Activated CD8-positive, alpha-beta memory T cell treated with anti-CD3 and anti-CD28 coated beads for 4 hours (primary cell): ENCODE measurements around the gene CRYGC.
"Not testable (repeated sequence)": the region's sequence is repeated elsewhere in the genome, so short reads cannot be mapped to it uniquely, and the experiment has no call there.

ENCODE experiments used
- DNase-seq, 2 donors: peaks; one replicate each; pipeline ENCODE4 v3.0.0-alpha.2; 2020; ENCODE audit warnings: low read depth in 2 of 2

The CRYGC gene

DNA sequence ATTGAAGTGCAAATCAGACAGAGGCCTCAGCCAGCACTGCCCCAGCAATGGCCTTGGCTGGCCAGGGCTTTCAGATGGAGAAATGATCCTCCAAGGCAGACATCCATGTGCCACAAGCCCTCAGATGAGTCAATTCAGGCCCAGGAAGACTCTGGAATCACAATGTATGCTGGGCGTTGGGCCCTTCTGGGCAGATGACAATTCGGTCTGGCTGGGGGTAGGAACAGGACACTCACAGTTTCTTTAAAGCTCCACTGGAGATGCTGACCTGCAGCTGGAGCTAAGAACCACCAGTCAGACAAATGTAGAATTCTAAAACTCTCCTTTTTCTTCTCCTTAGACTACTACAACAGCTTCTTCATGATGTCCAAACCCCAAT is 7.1 kb upstream of the CRYGC start:
- DNase-seq, result no peak

DNA sequence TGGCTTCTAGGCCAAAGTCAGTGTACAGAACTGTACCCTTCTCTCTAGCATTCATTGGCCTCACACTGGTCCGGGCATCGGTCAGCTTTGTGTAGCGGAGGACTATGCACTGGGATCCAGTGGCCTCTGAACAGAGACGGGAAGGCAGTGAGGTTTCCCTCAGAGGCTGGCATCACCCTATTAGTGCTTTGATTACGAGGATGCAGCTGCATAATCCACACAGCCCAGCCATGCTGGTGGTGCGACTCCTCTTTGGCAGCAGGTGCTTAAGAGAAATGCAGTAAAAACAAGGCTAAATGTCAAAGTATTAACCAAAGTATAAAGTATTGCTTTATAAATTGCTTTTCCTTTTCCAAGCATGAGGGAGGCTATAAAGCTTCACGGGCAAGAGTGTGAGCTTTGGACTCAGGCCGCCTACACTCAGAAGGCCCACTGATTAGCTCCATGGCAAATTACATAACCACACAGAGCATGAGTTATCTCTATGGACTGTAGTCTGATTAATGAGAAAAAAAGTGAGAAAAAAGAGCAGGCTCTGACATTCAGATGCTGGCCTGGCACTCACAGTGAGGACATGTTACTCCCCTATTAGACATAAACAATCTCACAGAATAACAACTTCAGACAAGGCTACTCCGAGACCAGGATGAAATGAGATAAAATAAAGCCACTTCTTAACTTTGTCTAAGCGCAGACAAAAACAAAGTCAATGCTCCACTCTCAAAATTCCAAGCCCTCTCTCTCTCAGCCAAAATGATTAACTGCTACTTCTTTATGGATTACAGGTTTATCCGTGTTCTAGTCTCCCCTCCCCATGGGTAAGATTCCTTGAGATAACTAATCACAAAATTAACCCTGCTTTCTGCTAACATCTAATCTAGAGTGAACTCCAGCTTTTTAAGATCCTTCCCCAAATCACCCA is 6.4 kb upstream of the CRYGC start:
- no peak for DNase-seq

DNA sequence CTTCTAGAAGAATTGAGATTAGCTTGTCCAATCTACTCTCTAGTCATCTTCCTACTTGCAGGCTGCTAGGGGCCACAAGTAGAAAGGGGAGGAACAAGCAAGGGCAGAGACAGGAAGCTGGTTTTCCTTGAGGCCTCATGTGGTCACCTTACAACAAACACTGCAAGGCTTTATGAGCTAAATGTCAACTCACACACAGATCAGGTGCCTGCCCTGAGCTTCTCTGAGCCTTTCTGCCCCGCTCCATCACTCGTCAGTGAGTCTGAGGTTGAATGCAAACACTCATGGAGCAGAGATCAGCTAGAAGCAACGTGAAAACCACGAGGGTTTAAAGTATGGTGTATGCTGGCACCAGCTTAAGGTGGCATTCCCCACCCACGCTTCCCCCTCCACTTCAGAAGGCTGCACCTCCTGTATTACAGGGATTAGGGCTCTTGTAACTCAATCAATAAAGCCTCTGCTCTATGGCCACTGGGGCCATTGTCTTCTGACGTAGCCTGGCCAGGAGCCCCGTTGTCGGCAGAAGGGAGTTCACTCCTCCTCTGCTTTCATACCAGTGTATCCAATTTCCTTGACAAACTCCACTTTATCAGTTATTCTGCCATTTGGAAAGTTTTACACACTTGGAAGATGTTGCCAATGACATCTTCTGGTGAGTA is 5.4 kb upstream of the CRYGC start:
- no peak for DNase-seq

DNA sequence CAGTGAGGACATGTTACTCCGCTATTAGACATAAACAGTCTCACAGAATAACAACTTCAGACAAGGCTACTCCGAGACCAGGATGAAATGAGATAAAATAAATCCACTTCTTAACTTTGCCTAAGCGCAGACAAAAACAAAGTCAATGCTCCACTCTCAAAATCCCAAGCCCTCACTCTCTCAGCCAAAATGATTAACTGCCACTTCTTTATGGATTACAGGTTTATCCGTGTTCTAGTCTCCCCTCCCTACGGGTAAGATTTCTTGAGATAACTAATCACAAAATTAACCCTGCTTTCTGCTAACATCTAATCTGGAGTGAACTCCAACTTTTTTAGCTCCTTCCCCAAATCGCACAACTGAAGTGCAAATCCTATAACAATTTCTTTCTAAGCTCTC is 1.1 kb upstream of the CRYGC start:
- DNase-seq, result no peak

DNA sequence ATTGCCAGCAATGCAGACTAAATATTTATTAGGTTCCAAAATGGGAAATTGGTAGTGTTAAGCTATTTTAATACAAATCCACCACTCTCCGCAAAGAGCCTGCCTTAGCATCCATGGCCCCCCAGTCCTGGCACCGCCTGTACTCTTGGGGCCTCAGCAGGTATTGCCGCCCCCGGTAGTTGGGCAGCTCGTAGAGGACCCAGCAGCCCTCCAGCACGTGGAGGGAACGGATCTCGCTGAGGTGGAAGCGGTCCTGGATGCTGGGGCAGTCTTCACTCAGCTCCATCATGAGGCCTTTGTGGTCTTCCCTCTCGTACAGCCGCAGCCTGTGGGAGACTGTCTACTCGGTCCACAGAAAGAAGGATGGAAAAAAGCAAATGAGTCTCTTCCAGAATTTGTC is 1.5 kb downstream of the CRYGC start:
- DNase-seq, result no peak

DNA sequence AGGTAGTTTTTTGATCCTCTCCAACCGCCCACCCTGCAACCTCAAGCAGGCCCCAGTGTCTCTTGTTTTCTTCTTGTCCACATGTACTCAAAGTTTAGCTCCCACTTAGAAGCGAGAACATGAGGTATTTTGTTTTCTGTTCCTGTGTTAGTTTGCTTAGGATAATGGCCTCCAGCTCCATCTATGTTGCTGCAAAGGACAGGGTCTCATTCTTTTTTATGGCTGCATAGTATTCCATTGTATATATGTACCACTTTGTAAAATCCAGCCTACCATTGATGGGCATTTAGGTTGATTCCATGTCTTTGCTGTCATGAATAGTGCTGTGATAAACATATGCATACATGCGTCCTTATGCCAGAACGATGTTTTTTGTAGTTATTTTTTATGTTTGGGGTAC is 2.5 kb downstream of the CRYGC start:
- no peak for DNase-seq

DNA sequence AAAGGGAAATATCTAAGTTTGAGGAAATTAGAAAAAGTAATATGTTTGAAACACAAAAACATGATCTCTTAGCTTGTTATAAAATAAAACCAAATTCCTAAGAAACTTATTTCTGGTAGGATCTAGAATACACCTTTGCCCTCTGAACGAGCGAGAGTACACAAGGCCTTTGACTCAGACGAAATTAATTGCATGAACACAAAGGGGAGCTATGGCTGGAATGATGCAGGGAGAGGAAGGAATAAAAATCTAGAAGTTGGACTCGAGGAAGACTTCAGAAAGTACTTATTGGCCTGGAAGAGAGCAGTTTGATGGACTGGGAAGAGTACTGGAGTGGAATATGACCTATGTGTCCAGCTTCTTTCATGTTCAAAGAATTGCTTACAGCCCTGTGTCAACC is 4.4 kb downstream of the CRYGC start:
- no peak for DNase-seq

DNA sequence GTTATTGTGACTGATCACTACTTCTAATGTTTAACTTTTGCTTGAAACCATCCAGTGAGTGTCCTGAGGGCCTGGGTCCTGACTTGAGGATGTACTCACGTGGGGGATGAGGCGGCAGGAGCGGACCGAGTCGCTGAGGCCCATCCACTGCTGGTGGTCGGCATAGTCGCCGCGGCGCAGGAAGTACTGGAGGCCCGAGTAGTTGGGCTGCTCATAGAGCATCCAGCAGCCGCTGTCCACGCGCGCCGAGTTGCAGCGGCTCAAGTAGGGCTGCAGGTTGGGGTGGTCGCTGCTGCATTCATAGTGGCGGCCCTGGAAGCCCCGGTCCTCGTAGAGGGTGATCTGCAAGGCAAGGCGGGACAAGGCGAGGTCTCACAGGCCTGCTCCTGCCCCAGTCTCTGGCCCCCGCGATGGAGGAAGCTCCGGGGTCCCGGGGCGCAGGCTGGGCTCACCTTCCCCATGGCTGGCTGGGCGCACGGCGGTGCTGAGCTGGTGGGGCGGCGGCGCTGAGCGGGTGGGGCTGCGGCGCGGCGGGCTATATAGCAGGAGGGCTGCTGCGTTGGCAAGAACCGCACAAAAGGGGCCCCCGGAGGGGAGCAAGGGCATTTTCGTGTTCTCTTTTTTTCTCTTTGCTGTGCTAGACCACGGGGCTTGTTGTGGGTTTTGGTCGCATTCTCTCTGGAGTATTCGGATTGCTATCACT is 5.5 kb downstream of the CRYGC start, which contains the start of gene CRYGD:
Gene CRYGD (minus strand): TSS at position 512 of the 703 bp plus-strand sequence. CDS start 51 bp downstream, at position 461.
- not testable (repeated sequence) for DNase-seq

DNA sequence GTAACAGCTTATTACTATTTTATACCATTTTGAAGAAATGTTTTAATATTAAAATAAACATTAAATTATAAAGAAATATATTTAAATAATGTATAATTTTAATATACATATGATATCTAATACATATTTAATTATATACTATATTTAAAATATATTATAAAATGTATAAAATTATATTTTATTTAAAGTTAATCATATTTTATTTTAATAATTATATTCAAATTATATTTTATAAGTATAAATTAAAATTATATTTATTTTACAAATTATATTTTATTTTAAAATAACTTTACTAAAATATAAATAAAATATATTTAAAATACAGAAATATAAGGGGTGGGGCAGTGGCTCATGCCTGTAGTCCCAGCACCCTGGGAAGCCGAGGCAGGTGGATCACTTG is 7.4 kb downstream of the CRYGC start:
- DNase-seq, result no peak

DNA sequence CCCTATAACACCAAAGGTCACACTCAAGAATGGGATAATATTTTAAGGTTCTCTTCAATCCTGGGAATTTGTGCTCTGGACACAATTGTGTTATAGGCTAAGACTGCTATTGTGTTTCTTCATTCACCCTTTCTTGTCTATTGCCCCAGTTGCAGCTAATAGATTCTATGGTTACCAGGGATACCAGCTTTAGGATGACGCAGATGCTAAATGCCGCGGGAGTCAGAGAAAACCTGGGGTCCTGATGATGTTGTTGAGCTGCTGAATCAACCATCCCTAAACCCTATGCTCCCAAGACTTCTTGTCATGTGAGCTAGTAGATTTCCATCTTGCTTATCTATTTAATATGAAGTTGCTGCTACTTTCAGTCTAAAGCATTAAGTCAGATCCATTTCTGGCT is 10.7 kb downstream of the CRYGC start:
- DNase-seq, result no peak

DNA sequence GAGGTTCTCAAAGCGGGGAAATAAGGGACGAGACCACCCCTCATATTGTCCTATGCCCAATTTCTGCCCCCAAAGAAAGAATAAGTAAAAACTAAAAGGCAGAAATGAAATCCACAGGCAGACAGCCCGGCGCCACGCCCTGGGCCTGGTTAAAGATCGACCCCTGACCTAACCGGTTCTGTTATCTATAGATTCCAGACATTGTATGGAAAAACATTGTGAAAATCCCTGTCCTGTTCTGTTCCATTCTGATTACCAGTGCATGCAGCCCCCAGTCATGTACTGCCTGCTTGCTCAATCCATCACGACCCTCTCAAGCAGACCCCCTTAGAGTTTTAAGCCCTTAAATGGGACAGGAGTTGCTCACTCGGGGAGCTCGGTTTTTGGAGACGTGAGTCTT is 12.2 kb downstream of the CRYGC start:
- not testable (repeated sequence) for DNase-seq

DNA sequence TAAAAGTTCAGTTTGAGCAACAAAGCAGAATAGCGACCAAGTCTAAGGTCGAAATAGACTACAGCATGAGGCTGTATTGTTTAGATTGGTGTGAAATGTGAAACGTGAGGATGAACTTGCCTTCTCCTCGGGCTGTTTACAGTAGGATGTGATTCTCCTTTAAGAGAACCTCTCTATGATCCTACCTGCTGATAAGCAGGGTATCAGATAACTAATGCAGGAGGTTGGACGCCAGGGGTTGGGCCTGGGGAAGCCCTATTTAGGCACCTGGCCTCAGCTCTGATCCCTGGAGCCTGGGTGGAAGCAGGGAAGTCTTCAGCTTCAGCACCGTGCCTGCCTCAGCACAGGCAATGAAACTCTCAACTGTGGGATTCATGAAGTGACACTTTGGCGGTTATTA is 16.7 kb downstream of the CRYGC start:
- no peak for DNase-seq

DNA sequence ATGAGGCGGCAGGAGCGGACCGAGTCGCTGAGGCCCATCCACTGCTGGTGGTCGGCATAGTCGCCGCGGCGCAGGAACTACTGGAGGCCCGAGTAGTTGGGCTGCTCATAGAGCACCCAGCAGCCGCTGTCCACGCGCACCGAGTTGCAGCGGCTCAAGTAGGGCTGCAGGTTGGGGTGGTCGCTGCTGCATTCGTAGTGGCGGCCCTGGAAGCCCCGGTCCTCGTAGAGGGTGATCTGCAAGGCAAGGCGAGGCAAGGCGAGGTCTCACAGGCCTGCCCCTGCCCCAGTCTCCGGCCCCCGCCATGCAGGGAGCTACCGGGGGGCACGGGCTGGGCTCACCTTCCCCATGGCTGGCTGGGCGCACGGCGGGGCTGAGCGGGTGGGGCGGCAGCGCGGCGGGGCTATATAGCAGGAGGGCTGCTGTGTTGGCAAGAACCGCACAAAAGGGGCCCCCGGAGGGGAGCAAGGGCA is 17.3 kb downstream of the CRYGC start:
- DNase-seq, result not testable (repeated sequence)

DNA sequence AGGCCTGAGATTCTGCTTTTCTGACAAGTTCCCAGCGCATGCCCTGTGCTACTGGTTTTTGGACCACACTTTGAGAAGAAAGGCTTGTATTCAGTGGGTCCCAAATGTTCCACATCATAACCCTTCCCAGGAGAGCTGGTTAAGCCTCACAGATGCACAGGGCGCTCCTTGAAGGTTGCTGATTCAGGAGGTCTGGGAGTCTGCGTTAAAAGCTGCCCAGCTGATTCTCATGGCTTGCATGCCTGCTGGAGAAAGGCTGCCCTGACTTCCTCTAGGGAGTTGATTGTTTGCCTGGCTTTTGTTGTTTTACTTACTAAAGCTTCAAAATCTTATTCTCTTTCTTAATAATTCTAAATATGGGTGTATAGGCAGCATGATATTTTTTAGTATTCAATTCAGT is 26.0 kb downstream of the CRYGC start:
- no peak for DNase-seq

DNA sequence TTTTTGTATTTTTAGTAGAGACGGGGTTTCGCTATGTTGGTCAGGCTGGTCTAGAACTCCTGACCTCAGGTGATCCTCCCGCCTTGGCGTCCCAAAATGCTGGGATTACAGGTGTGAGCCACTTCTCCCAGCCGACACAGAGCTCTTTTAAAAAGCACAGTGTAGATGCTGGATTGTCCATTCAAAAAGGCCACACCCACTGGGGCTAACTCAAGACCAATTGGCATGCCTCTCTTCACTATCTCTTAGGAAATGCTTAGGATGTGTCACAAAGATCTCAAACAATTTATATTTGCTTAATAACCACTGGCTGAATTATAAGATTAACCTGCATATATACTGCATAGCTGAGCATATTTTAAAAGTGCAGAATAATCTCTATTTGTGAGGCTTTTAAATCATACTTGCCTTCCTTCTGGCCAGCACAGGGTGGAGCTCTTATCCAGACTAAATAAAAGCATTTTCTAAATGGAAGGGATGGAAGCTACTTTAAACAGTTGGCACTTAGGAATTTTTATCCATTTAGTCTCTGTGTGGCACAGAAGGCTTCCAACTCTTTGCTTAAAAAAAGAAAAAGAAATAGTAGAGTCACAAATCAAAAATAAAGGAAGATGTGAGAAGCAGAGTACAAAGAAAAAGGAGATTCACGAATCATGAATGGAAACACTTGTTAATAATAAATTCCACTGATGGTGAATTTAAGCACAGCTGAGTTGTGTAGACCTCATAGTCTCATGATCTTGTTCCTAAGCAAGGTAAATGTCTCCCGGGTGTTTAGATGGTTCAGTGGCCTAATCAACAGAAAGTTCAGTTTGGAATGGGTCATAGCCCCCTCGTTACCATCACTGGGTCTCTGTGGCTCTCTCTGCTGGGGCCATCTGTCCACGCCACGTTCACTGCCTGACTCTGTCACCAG is 27.7 kb downstream of the CRYGC start:
- DNase-seq, result no peak

DNA sequence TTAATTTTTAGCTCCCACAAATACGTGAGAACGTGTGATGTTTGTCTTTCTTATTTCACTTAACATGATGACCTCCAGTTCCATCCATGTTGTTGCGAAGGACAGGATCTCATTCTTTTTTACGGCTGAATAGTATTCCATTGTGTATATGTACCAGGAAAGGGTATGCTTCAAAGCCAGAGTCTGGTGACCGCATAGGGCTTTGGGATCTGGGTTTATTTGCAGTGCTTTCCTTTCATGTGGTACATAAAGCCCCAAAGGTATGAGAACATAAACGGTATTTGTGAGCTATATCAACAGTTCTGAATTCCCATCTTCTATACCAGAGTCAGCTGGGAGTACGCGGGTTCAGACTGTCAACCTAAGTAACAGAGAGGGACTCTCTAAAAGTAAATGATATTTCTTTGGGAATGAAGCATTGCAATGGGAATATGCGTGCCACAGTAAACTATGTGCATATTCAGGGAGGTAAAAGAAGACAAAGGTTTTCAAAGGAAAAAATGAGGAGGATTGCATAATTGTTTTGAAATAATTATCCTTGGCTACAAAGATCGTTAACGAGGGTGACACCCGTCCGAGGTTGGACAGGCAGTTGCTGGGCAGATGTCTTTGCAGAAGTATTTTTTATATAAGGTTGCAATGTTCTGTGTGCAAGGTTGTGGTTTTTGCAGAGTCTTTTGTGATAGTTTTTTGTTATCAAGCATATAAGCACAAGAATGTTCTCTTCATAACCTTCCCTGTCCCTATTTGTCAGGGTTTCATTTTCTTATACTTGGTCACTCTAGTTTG is 29.8 kb downstream of the CRYGC start:
- no peak for DNase-seq

DNA sequence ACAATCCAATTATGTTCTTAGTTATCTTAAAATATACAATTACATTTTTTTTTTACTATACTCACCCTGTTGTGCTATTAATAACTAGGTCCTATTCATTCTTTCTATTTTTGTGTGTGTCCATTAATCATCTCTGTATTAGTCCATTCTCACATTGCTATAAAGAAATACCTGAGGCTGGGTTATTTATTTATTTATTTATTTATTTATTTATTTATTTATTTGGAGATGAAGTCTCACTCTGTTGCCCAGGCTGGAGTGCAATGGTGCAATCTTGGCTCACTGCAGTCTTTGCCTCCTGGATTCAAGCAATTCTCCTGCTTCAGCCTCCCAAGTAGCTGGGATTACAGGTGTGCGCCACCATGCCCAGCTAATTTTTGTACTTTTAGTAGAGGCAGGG is 30.9 kb downstream of the CRYGC start:
- not testable (repeated sequence) for DNase-seq

DNA sequence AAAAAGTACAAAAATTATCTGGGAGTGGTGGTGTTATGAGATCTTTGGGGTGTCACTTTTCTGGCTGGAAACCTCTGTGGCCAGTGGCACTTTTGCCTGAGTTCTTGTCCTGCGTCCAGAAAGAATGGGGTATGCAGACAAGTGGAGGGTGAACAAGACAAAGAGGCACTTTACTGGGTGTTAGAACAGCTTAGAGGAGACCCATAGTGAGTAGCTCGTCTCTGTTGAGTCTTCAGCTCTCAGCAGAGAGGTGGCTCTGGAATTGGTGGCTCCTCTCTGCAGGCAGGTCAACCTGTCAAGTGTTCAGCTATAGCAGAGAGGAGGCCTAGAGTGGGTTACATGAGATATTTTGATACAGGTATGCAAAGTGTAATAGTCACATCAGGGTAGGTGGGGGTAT is 31.4 kb downstream of the CRYGC start:
- DNase-seq, result no peak

DNA sequence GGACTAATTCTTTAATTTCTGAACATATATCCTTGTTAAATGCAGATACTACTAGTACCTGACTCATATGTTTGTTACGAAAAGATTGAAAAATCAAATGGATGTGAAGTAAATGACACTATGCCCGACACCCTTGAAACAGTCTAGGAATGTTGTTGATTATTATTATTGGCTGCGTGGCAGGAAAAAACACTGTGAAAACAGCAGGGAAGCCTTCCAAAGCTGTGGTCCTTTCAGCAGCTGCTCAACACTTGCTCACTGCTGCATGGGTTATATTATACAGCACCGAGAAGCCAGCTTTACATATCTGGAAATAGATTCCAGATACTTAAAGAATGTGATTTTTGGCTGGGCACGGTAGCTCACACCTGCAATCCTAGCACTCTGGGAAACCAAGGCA is 31.8 kb downstream of the CRYGC start:
- no peak for DNase-seq

DNA sequence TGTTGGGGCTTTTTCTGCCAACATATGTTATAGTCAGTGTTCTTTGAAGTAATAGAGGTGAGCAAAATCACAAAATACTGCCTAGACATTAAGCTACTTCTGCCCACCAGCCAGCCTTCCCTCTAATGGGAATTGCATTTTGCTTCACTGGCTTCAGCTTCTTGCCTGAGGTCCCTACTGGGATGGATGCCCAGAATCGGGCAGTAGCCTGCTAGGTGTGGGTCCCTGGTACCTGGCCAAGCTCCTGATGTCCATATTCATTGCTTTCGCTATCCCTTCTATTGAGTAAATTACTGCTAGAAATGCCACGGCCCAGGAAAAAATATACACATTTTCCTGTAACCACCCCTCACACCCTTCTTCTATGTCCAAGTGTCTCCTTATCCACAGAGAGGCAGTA is 32.3 kb downstream of the CRYGC start:
- DNase-seq, result no peak

DNA sequence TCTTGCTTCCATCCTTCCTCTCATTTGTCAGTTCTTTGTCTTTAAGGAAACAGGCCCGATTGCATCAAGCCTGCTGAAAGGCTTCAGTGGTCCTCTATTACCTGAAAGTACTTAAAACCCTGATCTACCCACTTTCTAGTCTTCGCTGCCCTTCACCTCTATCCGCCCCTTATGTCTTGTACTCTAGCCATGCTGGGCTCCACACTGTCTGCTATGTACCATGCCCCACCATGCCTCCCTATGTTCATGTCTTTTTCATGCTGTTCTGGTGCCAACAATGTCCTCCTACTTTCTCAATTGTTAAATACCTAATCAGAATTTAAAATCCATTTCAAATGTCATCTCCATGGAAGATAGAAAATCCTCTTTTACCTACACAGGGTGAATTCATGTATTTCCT is 33.5 kb downstream of the CRYGC start:
- no peak for DNase-seq
